Pons (tissue), 1 donor: Measurements from ENCODE around the gene NBAS.

Experiments used
- DNase-seq: peaks from one replicate; pipeline ENCODE4 v3.0.0-alpha.2; 2016; ENCODE audit warnings: low spot score

Gene NBAS

GRCh38 chr2:15205562-15205961, 355.6 kb downstream of the NBAS start:
- no peak for DNase-seq

GRCh38 chr2:15201009-15201408, 360.1 kb downstream of the NBAS start:
- DNase-seq, result no peak

- no peak for DNase-seq
Observed at GRCh38 chr2:15200581-15200980, 360.6 kb downstream of the NBAS start.

- no peak for DNase-seq
Observed at GRCh38 chr2:15198051-15198450, 363.1 kb downstream of the NBAS start.

GRCh38 chr2:15195813-15196212, 365.3 kb downstream of the NBAS start:
- no peak for DNase-seq

GRCh38 chr2:15191789-15192188, 369.3 kb downstream of the NBAS start:
- no peak for DNase-seq

GRCh38 chr2:15189216-15189615, 371.9 kb downstream of the NBAS start:
- DNase-seq, result no peak

- no peak for DNase-seq
Observed at GRCh38 chr2:15187702-15188101, 373.4 kb downstream of the NBAS start.

GRCh38 chr2:15186118-15186517, 375.0 kb downstream of the NBAS start:
- DNase-seq, result no peak

GRCh38 chr2:15184491-15184890, 376.6 kb downstream of the NBAS start:
- no peak for DNase-seq

- no peak for DNase-seq
Observed at GRCh38 chr2:15182275-15182674, 378.9 kb downstream of the NBAS start.

GRCh38 chr2:15181092-15181745, 379.9 kb downstream of the NBAS start:
- DNase-seq, result no peak

GRCh38 chr2:15180379-15180778, 380.8 kb downstream of the NBAS start:
- no peak for DNase-seq

GRCh38 chr2:15178946-15179345, 382.2 kb downstream of the NBAS start:
- DNase-seq, result no peak

- DNase-seq, result no peak
Observed at GRCh38 chr2:15177103-15177502, 384.0 kb downstream of the NBAS start.

- DNase-seq, result no peak
Observed at GRCh38 chr2:15176604-15177003, 384.5 kb downstream of the NBAS start.

GRCh38 chr2:15174567-15174966, 386.6 kb downstream of the NBAS start:
- DNase-seq, result no peak

- no peak for DNase-seq
Observed at GRCh38 chr2:15173501-15173900, 387.6 kb downstream of the NBAS start.

GRCh38 chr2:15172825-15173224, 388.3 kb downstream of the NBAS start:
- DNase-seq, result no peak

GRCh38 chr2:15170070-15170775, 390.9 kb downstream of the NBAS start:
- DNase-seq, result no peak

GRCh38 chr2:15169326-15170069, 391.6 kb downstream of the NBAS start:
- no peak for DNase-seq

GRCh38 chr2:15168116-15168515, 393.0 kb downstream of the NBAS start:
- no peak for DNase-seq

GRCh38 chr2:15166878-15167277, 394.3 kb downstream of the NBAS start:
- no peak for DNase-seq
